Measurements from ENCODE around the gene SDK1. TPM values are rescaled to one million over a fixed set of nuclear protein-coding genes. Genes with fewer than 3 reads are reported as not detected.

Gene SDK1
- total and polyA plus RNA-seq, 2 of the 8 experiments (the other 6 are each of a cell fraction or from before 2014, with no cell fraction given), result 3.3 to 7.2 TPM

DNA sequence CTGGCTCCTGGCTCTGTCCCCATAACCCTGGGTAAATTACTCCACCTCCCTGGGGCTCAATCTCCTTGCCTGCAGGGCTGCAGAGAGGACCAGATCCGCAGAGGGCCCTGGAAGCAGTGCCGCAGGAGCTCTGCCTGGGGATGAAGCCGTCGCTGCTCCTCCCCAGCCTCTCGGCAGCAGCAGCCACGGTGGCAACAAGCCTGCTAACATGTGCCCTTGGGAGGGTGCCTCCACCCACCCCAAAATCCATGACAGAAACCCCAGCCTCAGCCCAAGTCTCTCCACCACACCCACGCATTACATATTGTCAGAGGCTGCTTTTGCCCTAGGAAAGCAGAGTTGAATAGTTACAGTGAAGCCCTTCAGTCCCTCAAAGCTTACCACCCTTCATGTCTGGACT is 894.6 kb downstream of the SDK1 start:
- Histone ChIP-seq H3K4ac (replicated peaks; ENCODE audit: insufficient read length, low read depth, low read length) (no peak overlapping the region), H3K4me3 (ENCODE audit: extremely low read depth in 1 of 4, insufficient read depth in 2 of 4, low read depth in 3 of 4, low read length in 4 of 4) (no peak overlapping the region), H3K79me1 (ENCODE audit: low read depth, low read length) (no peaks in the 10 kb centered on the region; the same call in 1 of the 2 replicates), H4K8ac (ENCODE audit: extremely low read depth, insufficient read depth, low read length) (no peak overlapping the region), H3K23ac (ENCODE audit: insufficient read length) (no peak overlapping the region), H3K27ac (ENCODE audit: low read depth, low read length) (no peak overlapping the region), H4K20me1 (replicated peaks in 1 of 2; ENCODE audit: control insufficient read depth in 1 of 2, insufficient read depth in 2 of 2, low read length in 2 of 2) (no peaks in the 10 kb centered on the region), H2BK15ac (ENCODE audit: low read length) (no peak overlapping the region; the same call in 1 of the 2 replicates), H3K18ac (ENCODE audit: extremely low read depth, low read length) (no peak overlapping the region), H4K5ac (ENCODE audit: insufficient read length, low read depth, low read length) (no peak overlapping the region), H4K91ac (replicated peaks; ENCODE audit: insufficient read length, low read length) (no peak overlapping the region), H3K4me2 (ENCODE audit: insufficient read depth in 1 of 2, low read depth in 2 of 2, low read length in 2 of 2) (no peak overlapping the region), H2AK5ac (ENCODE audit: low read depth, low read length) (no peak overlapping the region), H3K4me1 (replicated peaks in 1 of 4; ENCODE audit: control insufficient read depth in 3 of 4, insufficient read depth in 4 of 4, low read length in 3 of 4) (peaks cover 0 to 4% (median under 1%) of the 10 kb centered on the region in 4 experiments; a peak in 5 of 7 replicates), H2BK20ac (ENCODE audit: low read length) (no peak overlapping the region), H2BK120ac (replicated peaks; ENCODE audit: low read depth, low read length) (no peak overlapping the region), H2BK12ac (ENCODE audit: low read depth, low read length) (no peak overlapping the region), H3K27me3 (replicated peaks in 1 of 4; ENCODE audit: control insufficient read depth in 3 of 4, extremely low read depth in 1 of 4, insufficient read depth in 3 of 4, low read length in 3 of 4) (no peaks in the 10 kb centered on the region), H3K9ac (replicated peaks in 1 of 4; ENCODE audit: extremely low read depth in 1 of 4, low read depth in 3 of 4, low read length in 3 of 4) (no peak overlapping the region), H3K56ac (replicated peaks; ENCODE audit: insufficient read length, low read depth, low read length) (no peak overlapping the region), H3K14ac (ENCODE audit: insufficient read length) (no peak overlapping the region), H2AFZ (ENCODE audit: low read length) (no peak overlapping the region), H2BK5ac (ENCODE audit: low read depth, low read length) (no peak overlapping the region), H3K36me3 (ENCODE audit: control insufficient read depth in 2 of 4, insufficient read depth in 4 of 4, low read length in 3 of 4) (no peaks in the 10 kb centered on the region), H3K23me2 (ENCODE audit: low read depth, low read length) (no peaks in the 10 kb centered on the region), H3K9me3 (ENCODE audit: insufficient read depth in 2 of 2, low read depth in 1 of 2, low read length in 1 of 2) (no peaks in the 10 kb centered on the region), H3K79me2 (ENCODE audit: control insufficient read depth in 1 of 2, insufficient read depth in 2 of 2, low read length in 2 of 2) (no peaks in the 10 kb centered on the region)
- no peak for TF ChIP-seq RAD21 (IDR thresholded peaks at IDR 0.05 in 1 of 2, conservative IDR thresholded peaks at IDR 0.05 in 1 of 2; ENCODE audit: low read depth in 2 of 2, low read length in 2 of 2)
- TF ChIP-seq KDM5A (IDR thresholded peaks at IDR 0.05; ENCODE audit: low read length), result no peak
- no peak for TF ChIP-seq SAP30 (IDR thresholded peaks at IDR 0.05; ENCODE audit: insufficient read depth, insufficient replicate concordance, low read length)
- TF ChIP-seq SP1 (IDR thresholded peaks at IDR 0.05; ENCODE audit: low read depth, low read length), result no peak
- TF ChIP-seq EGR1 (IDR thresholded peaks at IDR 0.05; ENCODE audit: borderline replicate concordance, low read depth, low read length), result no peak
- 92% methylated on average over 7 of the region's 7 CpGs; no CpG with 5 or more reads in 1 of the 2 experiments for WGBS, 2 experiments (ENCODE audit: extremely low coverage in 1 of 2, insufficient coverage in 1 of 2, insufficient read length in 1 of 2, insufficient replicate concordance in 2 of 2, low coverage in 1 of 2, low lambda C conversion rate in 2 of 2, missing lambda C conversion rate in 1 of 2)
- no peak for FAIRE-seq
- CTCF ChIA-PET (ENCODE audit: partially characterized antibody), result interaction anchor here (0.8 to 1.1 kb wide), 2 partner anchors 31 to 198 kb away, joined by 3 to 4 read pairs; no protein-coding TSS in a partner anchor
- no peak for DNase-seq (ENCODE audit: low read depth in 1 of 2, low spot score in 2 of 2)
- POLR2A ChIA-PET (ENCODE audit: partially characterized antibody), result no interaction called here
